IMR-90 (cell line): ENCODE data around the gene HERC5. TPM values are rescaled to one million over a fixed set of nuclear protein-coding genes. Genes with fewer than 3 reads are reported as not detected.

Experiments
- polyA plus RNA-seq, 3 experiments: library from polyadenylated mRNA; depleted of rRNA; stranded (reverse); fragments of >200 nt; gene quantifications; 2 replicates each; pipeline ENCODE4 v1.2.3, GENCODE V29; 2012; ENCODE audit warnings: low replicate concordance in 1 of 3
- total RNA-seq: library from RNA; depleted of rRNA; stranded (reverse); fragments of >200 nt; gene quantifications from 2 replicates; pipeline ENCODE4 v1.2.3, GENCODE V29; 2012; rRNA removed

Gene HERC5
- total and polyA plus RNA-seq, 2 of the 4 experiments (the other 2 are of a cell fraction), result under 0.01 TPM; not detected in 1

Other genes with a start within 250 kb of the HERC5 start
- gene PPM1K, start 172.6 kb upstream of the HERC5 start, total RNA-seq, result 11.5 and 11.9 TPM in 2 replicates
- gene PPM1K, start 172.6 kb upstream of the HERC5 start, polyA plus RNA-seq (2012; rRNA removed), result 5.4 and 6.1 TPM in 2 replicates
- 0.83 and 1.6 TPM in 2 replicates for gene HERC6, start 78.3 kb upstream of the HERC5 start, total RNA-seq
- gene HERC6, start 78.3 kb upstream of the HERC5 start, polyA plus RNA-seq (2012; rRNA removed), result 0.39 and 0.53 TPM in 2 replicates
- gene PYURF, start 66.7 kb downstream of the HERC5 start, total RNA-seq, result 43.4 and 61.7 TPM in 2 replicates
- 40.2 and 51.0 TPM in 2 replicates for gene PYURF, start 66.7 kb downstream of the HERC5 start, polyA plus RNA-seq (2012; rRNA removed)
- gene HERC3, start 135.4 kb downstream of the HERC5 start, total RNA-seq, result 9.5 and 13.1 TPM in 2 replicates
- 6.5 and 8.9 TPM in 2 replicates for gene HERC3, start 135.4 kb downstream of the HERC5 start, polyA plus RNA-seq (2012; rRNA removed)
- gene NAP1L5, start 240.7 kb downstream of the HERC5 start, total RNA-seq, result 3.9 and 5.6 TPM in 2 replicates
- gene NAP1L5, start 240.7 kb downstream of the HERC5 start, polyA plus RNA-seq (2012; rRNA removed), result 5.3 and 6.0 TPM in 2 replicates